HCT116 (cell line): ENCODE results near the gene KCNE4. TPM values are rescaled to one million over a fixed set of nuclear protein-coding genes. Genes with fewer than 3 reads are reported as not detected.

Experiments
- ATAC-seq: fragments of 200-7000 bp; cut with Tn5 transposase; 2 replicates; pipeline ENCODE4 v1.9.1; 2020; ENCODE audit warnings: mild to moderate bottlenecking, moderate library complexity
- BruUV-seq: library from RNA; stranded (reverse); fragments of 400-500 nt; replicated peaks from 2 replicates; lab custom pipeline; 2021; lab: Mats Ljungman, UMichigan
- CTCF ChIA-PET: fragments of 300-600 bp; sonication (Branson Sonifier 250); formaldehyde crosslinking; loops from one replicate; lab custom pipeline; 2021; ENCODE audit warnings: antibody characterized with exemption; lab: Charles Lee
- POLR2A ChIA-PET: fragments of 300-600, 350-600 bp; sonication (Branson Sonifier 250); formaldehyde crosslinking; loops from one replicate; lab custom pipeline; 2021; ENCODE audit warnings: antibody characterized with exemption; lab: Charles Lee
- RAD21 ChIA-PET, 2 experiments: fragments of 300-600 bp; sonication (Branson Sonifier 250); formaldehyde crosslinking; loops; one replicate each; lab custom pipeline; 2023; ENCODE audit warnings: low total read pairs in 2 of 2; ENCODE audit not compliant: uncharacterized antibody in 2 of 2, unreplicated experiment in 2 of 2, low non-redundant PET in 1 of 2; lab: Charles Lee
- DNase-seq: peaks from one replicate; pipeline ENCODE4 v3.0.0-alpha.2; 2010; ENCODE audit warnings: low read depth, low spot score
- H2AFZ ChIP-seq: fragments of 200-600 bp; shearing (Covaris generic), sonication (generic); 2 replicates; pipeline ENCODE4 v1.6.1; 2017; ENCODE audit warnings: low read depth, mixed run types, mixed read lengths, antibody characterized with exemption, low read length; ENCODE audit not compliant: poor library complexity, severe bottlenecking
- H3K27ac ChIP-seq: 2 replicates; pipeline ENCODE4 v1.5.1; 2012; ENCODE audit warnings: low read depth, low read length
- H3K27me3 ChIP-seq: fragments of 200-600 bp; sonication (generic); 2 replicates; pipeline ENCODE4 v1.6.1; 2016; ENCODE audit warnings: mixed run types, low read length, mixed read lengths; ENCODE audit not compliant: insufficient read depth
- H3K36me3 ChIP-seq, 2 experiments: fragments of 200-500 bp in 1 of 2; fragments of 200-600 bp in 1 of 2; sonication (Bioruptor generic) in 1 of 2; sonication (generic) in 1 of 2; 2 replicates each; pipeline versions ENCODE4 v1.5.1 to v1.6.1; 2014 to 2016; ENCODE audit warnings: low read length in 2 of 2, inconsistent platforms in 1 of 2, mixed read lengths in 1 of 2, mixed run types in 1 of 2; ENCODE audit not compliant: insufficient read depth in 2 of 2, control insufficient read depth in 1 of 2
- H3K4me1 ChIP-seq, 2 experiments: fragments of 200-600 bp in 1 of 2; sonication (generic) in 1 of 2; 2 replicates each; pipeline versions ENCODE4 v1.5.1 to v1.6.1; 2012 to 2017; ENCODE audit warnings: low read length in 2 of 2, inconsistent platforms in 1 of 2, mild to moderate bottlenecking in 1 of 2, mixed read lengths in 1 of 2, mixed run types in 1 of 2, moderate library complexity in 1 of 2; ENCODE audit not compliant: insufficient read depth in 2 of 2, control insufficient read depth in 1 of 2
- H3K4me2 ChIP-seq: fragments of 200-600 bp; sonication (generic); 2 replicates; pipeline ENCODE4 v1.6.1; 2017; ENCODE audit warnings: mixed run types, low read length, mixed read lengths
- H3K4me3 ChIP-seq, 2 experiments: fragments of 200-600 bp in 1 of 2; sonication (generic) in 1 of 2; replicated peaks in 1 of 2; 2 replicates each; pipeline ENCODE4 v1.5.1; 2011 to 2016; ENCODE audit warnings: low read length in 2 of 2, control low read depth in 1 of 2, low read depth in 1 of 2, mild to moderate bottlenecking in 1 of 2, mixed read lengths in 1 of 2, mixed run types in 1 of 2
- H3K79me2 ChIP-seq: fragments of 200-600 bp; sonication (generic); 2 replicates; pipeline ENCODE4 v1.6.1; 2017; ENCODE audit warnings: mild to moderate bottlenecking, mixed run types, low read length, moderate library complexity, mixed read lengths; ENCODE audit not compliant: insufficient read depth
- H3K9ac ChIP-seq: fragments of 200-600 bp; sonication (generic); 2 replicates; pipeline ENCODE4 v1.6.1; 2016; ENCODE audit warnings: low read length, mixed read lengths
- H3K9me2 ChIP-seq: fragments of 200-600 bp; sonication (generic), shearing (Covaris generic); 2 replicates; pipeline ENCODE4 v1.6.1; 2017; ENCODE audit warnings: mixed run types, mild to moderate bottlenecking, moderate library complexity; ENCODE audit not compliant: insufficient read depth
- H3K9me3 ChIP-seq, 2 experiments: fragments of 200-500 bp in 1 of 2; fragments of 200-600 bp in 1 of 2; sonication (Bioruptor generic) in 1 of 2; sonication (generic) in 1 of 2; 2 replicates each; pipeline ENCODE4 v1.6.1; 2014 to 2017; ENCODE audit warnings: low read length in 2 of 2, mixed read lengths in 2 of 2, inconsistent platforms in 1 of 2, low read depth in 1 of 2, mild to moderate bottlenecking in 1 of 2, mixed run types in 1 of 2, moderate library complexity in 1 of 2; ENCODE audit not compliant: control insufficient read depth in 1 of 2, insufficient read depth in 1 of 2
- H4K20me1 ChIP-seq: fragments of 200-600 bp; sonication (generic), shearing (Covaris generic); 2 replicates; pipeline ENCODE4 v1.6.1; 2017; ENCODE audit warnings: mixed run types, mild to moderate bottlenecking, moderate library complexity; ENCODE audit not compliant: insufficient read depth
- EGR1 ChIP-seq: IDR thresholded peaks from 2 replicates; pipeline ENCODE4 v1.6.1; 2012; ENCODE audit warnings: low read depth
- EZH2 ChIP-seq: fragments of 200-600 bp; sonication (generic); IDR thresholded peaks from 2 replicates; pipeline ENCODE4 v1.6.1; 2017; ENCODE audit warnings: antibody characterized with exemption, mixed run types
- POLR2A ChIP-seq: IDR thresholded peaks from 2 replicates; pipeline ENCODE4 v1.7.0; 2011; ENCODE audit warnings: borderline replicate concordance; ENCODE audit not compliant: insufficient read depth, insufficient read length; ENCODE audit errors: extremely low read depth
- POLR2AphosphoS5 ChIP-seq: IDR thresholded peaks from 2 replicates; pipeline ENCODE4 v1.6.1; 2011; ENCODE audit warnings: mild to moderate bottlenecking, low read depth, low read length, moderate library complexity
- SP1 ChIP-seq: IDR thresholded peaks from 2 replicates; pipeline ENCODE4 v1.6.1; 2012; ENCODE audit warnings: low read depth
- intact Hi-C: fragments of 100-400 bp; cut with micrococcal nuclease; formaldehyde crosslinking; loops from 2 replicates; pipeline ENCODE4 v1.10.0; 2022
- total RNA-seq: library from RNA; stranded (reverse); gene quantifications from one replicate; pipeline ENCODE4 v1.2.1, GENCODE V29; 2021; ENCODE audit not compliant: unreplicated experiment
- TF ChIP-seq, protein P1 (sequence below): IDR thresholded peaks from 2 replicates; pipeline ENCODE4 v1.6.1; 2012
- TF ChIP-seq, protein P2 (sequence below): IDR thresholded peaks from 2 replicates; pipeline ENCODE4 v1.6.1; 2011; ENCODE audit warnings: mild to moderate bottlenecking, low read length, moderate library complexity; ENCODE audit not compliant: insufficient replicate concordance; ENCODE audit errors: extremely low read depth
- TF ChIP-seq, protein P3 (sequence below), 3 experiments: fragments of 200-600 bp in 1 of 3; sonication (generic) in 1 of 3; IDR thresholded peaks in 2 of 3; conservative IDR thresholded peaks in 1 of 3; 2 replicates each; pipeline ENCODE4 v1.5.1; 2012 to 2017; ENCODE audit warnings: low read depth in 2 of 3, low read length in 2 of 3, antibody characterized with exemption in 1 of 3, borderline replicate concordance in 1 of 3, control low read depth in 1 of 3, mild to moderate bottlenecking in 1 of 3, mixed read lengths in 1 of 3, mixed run types in 1 of 3, moderate library complexity in 1 of 3; ENCODE audit not compliant: insufficient read depth in 1 of 3

KCNE4 gene
- total RNA-seq, 1 experiment from 2014 or later: not detected

DNA sequence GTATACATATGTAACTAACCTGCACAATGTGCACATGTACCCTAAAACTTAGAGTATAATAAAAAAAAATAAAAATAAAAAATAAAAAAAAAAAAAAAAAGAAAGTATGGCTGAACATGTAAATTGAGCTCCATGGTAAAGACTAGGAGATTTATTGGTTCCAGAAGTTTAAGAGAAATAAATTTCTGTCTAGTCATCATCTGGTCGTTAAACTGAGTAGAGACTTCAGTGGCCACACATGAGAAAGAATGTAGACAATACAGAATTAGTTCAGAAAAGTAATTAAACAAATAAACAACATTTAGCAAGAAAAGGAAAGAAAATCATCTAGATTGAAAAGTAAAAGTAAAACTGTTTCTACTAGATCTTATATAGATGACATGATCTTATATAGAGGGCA, 12.4 kb upstream of the KCNE4 start:
- Histone ChIP-seq H3K4me2 (no peak overlapping the region), H2AFZ (no peak overlapping the region), H3K9me3 (no peaks in the 10 kb centered on the region), H3K9ac (no peak overlapping the region), H4K20me1 (no peaks in the 10 kb centered on the region), H3K79me2 (no peaks in the 10 kb centered on the region), H3K4me1 (peaks cover 3 to 26% of the 10 kb centered on the region in 2 experiments; a peak in 3 of 4 replicates), H3K27me3 (no peaks in the 10 kb centered on the region), H3K4me3 (no peak overlapping the region), H3K9me2 (no peaks in the 10 kb centered on the region), H3K27ac (no peak overlapping the region), H3K36me3 (no peaks in the 10 kb centered on the region)
- POLR2A ChIA-PET: no interaction called here
- RAD21 ChIA-PET: no interaction called here
- ATAC-seq: no peak
- intact Hi-C loops: no loop called here
- CTCF ChIA-PET: no interaction called here
- BruUV-seq: no TSS peak
- DNase-seq: no peak
- no peak for TF ChIP-seq EZH2
- TF ChIP-seq, protein P1, sequence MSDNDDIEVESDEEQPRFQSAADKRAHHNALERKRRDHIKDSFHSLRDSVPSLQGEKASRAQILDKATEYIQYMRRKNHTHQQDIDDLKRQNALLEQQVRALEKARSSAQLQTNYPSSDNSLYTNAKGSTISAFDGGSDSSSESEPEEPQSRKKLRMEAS: no peak
- TF ChIP-seq, protein P2, sequence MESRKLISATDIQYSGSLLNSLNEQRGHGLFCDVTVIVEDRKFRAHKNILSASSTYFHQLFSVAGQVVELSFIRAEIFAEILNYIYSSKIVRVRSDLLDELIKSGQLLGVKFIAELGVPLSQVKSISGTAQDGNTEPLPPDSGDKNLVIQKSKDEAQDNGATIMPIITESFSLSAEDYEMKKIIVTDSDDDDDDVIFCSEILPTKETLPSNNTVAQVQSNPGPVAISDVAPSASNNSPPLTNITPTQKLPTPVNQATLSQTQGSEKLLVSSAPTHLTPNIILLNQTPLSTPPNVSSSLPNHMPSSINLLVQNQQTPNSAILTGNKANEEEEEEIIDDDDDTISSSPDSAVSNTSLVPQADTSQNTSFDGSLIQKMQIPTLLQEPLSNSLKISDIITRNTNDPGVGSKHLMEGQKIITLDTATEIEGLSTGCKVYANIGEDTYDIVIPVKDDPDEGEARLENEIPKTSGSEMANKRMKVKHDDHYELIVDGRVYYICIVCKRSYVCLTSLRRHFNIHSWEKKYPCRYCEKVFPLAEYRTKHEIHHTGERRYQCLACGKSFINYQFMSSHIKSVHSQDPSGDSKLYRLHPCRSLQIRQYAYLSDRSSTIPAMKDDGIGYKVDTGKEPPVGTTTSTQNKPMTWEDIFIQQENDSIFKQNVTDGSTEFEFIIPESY: no peak
- no peak for TF ChIP-seq EGR1
- TF ChIP-seq SP1: no peak
- TF ChIP-seq, protein P3, sequence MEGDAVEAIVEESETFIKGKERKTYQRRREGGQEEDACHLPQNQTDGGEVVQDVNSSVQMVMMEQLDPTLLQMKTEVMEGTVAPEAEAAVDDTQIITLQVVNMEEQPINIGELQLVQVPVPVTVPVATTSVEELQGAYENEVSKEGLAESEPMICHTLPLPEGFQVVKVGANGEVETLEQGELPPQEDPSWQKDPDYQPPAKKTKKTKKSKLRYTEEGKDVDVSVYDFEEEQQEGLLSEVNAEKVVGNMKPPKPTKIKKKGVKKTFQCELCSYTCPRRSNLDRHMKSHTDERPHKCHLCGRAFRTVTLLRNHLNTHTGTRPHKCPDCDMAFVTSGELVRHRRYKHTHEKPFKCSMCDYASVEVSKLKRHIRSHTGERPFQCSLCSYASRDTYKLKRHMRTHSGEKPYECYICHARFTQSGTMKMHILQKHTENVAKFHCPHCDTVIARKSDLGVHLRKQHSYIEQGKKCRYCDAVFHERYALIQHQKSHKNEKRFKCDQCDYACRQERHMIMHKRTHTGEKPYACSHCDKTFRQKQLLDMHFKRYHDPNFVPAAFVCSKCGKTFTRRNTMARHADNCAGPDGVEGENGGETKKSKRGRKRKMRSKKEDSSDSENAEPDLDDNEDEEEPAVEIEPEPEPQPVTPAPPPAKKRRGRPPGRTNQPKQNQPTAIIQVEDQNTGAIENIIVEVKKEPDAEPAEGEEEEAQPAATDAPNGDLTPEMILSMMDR (IDR thresholded peaks at IDR 0.05 in 2 of 3, conservative IDR thresholded peaks at IDR 0.05 in 1 of 3; ENCODE audit: borderline replicate concordance in 1 of 3, insufficient read depth in 1 of 3, low read depth in 2 of 3, low read length in 2 of 3): no peak
- no peak for TF ChIP-seq POLR2AphosphoS5
- no peak for TF ChIP-seq POLR2A
